NCI-H748 treated with DMSO at 0.1 percent for 48 hours (cell line): ENCODE data around the gene AIFM2.
"Not testable (repeated sequence)": the region's sequence is repeated elsewhere in the genome, so short reads cannot be mapped to it uniquely, and the experiment has no call there.

ENCODE experiments used
- DNase-seq: peaks from one replicate; lab custom pipeline; 2025; lab: John Stamatoyannopoulos, UW

Gene AIFM2

DNA sequence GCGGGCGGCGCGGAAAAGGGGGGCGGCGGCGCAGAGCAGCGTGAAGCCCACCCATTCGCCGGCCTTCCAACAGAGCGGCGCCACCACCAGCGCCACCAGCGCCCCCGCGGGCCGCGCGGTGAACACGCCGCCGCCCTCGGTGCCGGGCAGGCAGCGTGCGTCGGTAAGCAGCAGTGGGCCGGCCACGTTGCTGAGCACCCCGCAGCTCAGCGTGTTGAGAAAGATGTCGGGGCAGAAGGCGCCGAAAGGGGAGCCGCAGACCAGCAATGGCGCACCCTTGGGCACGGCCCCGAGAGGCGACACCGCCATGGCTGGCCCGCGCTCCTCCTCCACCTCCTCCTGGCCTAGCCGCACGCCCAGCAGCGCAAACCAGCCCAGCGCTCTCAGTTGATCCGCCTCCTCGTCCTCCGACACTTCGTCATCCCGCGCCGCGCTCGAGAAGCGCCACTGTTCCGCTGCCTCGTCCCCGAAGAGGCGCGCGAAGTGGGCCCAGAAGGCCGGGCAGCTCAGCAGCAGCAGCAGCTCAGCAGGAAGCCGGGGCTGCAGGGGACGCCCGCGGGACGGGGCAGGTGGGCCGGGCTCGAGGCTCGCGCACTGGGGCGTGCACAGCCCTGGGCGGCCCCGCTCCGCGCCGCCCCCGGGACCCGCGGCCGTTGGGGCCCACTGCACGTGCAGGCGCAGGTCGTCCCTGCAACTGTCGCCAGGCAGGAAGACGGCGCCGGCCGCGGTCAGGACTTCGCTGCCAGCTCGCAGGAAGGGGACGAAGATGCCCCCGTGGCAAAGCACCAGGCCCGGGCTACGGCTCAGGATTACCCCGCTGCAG lies 13.3 kb upstream of the AIFM2 start:
- peak; percentile 5 for DNase-seq

DNA sequence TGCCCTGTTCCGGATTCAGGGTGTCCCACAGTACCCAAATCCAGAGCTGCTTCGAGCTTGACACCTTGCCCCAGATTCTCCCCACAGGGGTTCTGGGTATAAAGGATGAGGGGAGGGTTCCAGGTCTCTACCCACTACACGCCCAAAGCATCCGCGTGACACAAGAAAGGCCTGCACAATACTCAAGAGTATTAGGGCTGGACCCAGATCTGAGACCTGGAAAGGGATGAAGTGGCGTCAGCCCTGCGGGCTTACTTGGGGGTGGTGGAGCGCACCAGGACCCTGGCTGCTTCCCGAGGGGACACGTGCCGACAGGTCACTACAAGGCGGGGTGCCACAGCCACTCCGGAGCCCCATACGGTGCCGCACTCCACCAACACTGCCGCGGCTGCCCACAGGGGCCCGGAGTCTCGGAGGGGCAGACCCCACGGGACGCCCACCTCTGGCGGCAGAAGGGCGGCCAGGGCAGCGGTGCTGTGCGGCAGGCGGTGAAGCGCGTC lies 12.6 kb upstream of the AIFM2 start:
- no peak for DNase-seq

DNA sequence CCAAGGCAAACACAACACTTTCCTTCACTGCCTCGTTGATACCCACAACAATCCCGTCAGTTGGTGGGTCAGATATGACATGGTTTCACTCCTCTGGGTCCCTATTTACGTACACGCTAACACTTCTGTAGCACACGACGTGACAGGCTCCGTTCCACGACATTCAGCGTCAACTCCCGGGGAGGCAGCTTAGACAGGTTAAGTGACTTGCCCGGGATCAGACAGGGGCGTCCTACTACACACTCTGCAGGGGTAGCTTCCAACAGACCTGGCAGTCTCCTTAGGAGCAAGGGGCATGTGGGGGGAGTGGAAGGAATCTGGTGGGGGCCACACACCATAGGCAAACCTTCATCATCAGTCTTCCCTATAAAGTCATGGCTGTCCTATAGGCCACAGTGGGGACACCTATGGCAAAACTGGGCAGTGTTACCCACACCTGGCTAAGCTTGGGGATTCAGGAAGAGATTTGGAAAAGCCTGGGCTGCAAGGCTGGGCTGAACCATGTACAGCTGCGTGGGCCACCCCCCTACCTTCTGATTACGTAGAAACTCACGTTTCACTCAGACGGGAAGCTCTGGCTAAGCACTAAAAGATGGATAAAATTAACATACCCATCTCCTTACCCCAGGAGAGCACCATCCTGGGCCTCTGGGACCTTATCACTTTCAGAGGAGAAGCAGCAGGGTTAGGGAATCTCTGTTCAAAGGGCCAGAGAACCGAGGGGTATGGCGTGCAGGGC lies 11.9 kb upstream of the AIFM2 start:
- DNase-seq = no peak

DNA sequence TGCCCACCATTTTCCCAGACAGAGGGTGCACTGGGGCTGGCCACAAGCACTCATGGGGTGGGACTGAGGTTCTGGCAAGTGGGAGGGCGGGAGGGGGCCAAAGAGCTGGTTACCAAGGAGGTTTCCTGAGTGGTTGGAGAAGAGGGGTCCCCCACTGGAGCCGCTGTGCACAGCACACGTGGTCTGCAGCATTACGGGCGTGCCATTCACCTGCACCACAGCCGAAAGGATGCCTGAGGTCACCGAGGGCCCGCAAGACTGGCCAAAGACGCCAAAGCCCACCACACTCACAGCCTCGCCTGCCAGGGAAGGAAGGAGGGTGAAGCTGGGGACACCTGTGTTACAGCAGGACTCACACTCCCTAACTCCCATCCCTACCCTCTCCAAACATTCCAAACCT lies 9.9 kb upstream of the AIFM2 start:
- DNase-seq = no peak

DNA sequence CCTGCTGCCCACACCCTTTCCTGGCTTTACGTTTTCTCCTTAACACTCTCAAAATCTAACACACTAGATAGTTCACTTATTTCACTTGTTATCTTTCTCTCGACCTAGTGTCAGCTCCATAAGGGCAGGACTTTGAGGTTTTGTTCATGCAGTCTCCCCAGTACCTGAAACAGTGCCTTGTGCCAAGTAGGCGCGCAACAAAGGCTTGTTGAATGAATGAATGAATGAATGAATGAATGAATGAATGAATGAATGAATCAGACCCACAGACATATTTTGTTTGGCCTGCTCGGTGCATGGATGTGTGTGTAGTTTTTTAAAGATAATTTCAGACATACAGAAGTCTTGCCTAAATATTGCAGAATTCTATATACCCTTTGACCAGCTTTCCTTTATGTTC lies 7.7 kb upstream of the AIFM2 start:
- DNase-seq = no peak

DNA sequence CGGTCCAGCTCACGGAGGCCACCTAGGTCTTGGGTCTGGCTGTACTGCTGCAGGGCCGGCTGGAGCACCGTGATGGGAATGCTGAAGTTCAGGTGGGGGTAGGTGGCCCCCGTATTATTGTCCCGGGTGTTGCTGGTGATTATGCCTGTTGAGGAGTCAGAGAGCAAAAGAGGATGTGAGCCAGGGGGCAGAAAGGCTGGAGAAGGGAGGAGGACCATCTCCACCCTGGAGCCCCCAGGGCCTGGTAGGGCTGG lies 7.3 kb upstream of the AIFM2 start:
- DNase-seq = no peak

DNA sequence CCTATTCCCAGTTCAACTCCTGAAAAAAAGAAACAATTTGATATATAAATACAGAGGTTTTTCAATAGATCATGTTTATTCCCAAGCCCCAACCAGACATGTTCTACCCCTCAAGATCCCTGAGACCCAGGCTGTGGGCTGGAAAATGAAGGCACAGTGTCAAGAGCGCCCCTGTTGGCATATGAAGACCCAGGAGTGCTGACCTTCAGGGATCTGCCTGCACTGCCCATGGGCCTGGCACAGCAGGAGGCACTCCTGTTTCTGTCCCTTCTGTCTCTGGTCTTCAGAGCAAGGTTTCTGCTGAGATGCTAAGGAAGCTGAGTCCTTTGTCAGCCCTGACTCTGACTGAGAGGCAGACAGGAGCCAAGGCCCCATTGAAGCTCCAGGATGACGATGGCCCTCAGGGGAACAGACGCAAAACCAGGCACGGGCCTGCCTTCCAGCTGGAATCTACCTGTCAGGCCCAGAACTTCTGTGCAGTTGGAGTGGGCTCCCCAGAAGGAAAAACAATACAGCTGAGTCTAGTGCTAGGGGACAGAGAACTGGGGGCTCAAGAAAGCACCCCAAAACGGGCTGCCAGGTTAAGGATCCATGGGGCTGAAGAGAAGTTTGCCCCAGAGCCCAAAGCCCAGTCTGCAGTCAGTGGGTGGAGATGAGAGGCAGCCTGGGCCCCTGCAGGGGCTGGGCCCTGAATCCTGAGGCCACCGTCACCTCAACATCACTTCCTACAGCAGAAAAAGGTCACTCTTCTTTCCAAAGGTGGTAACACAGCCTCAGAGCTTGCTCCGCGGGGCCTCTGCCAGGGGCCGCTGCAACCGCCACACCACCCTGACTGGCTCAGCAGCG lies 6.7 kb upstream of the AIFM2 start:
- DNase-seq = no peak

DNA sequence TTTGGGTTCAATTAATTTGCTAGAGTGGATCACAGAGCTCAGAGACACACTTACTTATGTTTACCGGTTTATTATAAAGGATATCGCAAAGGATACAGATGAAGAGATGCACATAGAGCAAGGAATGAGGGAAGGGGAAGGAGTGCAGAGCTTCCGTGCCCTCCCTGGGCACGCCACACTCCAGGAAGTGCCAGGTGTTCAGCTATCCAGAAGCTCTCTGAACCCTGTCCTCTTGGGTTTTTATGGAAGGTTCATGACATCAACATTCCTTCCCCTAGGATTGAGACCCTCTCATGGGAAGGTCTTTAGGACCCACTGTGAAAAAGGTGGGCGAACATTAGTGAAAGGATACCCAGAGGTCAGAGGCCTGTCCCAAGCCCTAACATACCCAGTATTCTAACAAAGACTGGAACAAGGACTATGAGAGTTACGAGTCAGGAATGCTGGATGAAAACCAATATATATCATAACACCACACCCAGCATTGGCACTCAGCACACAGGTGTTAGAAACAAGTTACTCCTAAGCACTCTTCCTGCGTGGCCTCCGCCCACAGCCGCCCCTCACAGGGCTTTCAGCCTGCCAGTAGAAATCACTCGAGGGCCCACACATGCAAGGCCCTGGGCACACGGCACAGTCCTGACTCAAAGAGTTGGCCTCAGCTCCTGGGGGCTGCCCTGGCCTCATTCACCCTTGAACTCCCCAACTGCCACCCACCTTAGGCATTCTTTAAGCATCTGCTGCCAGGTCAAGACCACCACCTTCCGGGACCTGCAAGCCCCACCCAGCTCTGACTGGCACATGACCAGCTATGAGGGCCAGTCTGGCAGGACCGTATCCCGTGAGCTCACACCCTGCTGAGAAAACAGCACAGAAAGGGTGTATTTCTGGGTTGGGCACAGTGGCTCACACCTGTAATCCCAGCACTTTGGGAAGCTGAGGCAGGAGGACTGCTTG lies 5.6 kb upstream of the AIFM2 start:
- no peak for DNase-seq

DNA sequence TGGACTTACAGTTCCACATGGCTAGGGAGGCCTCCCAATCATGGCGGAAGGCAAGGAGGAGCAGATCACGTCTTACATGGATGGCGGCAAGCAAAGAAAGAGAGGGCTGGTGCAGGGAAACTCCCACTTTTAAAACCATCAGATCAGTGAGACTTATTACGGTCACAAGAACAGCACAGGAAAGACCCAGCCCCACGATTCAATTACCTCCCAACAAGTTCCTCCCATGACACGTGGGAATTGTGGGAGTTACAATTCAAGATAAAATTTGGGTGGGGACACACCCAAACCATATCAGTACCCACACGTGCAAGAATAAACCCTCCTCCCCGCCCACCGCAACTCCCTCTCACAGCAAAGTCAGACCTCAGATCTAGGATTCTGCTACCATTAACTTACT lies 4.5 kb upstream of the AIFM2 start:
- DNase-seq = no peak

DNA sequence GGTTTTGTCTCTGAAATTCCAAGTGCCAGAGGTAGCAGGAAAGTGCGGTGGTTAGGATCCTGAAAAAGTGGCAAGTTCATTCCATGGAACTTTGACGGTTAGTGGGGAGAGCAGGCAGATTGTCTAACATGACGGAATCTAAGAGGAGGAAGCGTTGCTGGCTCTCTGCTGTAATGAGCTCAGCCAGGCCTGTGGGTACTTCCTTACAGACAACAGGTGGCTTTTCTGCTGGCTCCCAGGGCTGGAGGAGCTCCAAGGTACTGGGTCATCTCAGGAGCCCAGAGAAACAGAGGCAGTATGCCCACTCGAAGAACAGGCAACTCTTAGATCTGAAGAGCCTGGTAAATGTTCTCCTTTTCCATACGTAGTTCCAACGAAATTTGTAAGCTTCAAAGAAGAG lies 3.1 kb upstream of the AIFM2 start:
- no peak for DNase-seq

DNA sequence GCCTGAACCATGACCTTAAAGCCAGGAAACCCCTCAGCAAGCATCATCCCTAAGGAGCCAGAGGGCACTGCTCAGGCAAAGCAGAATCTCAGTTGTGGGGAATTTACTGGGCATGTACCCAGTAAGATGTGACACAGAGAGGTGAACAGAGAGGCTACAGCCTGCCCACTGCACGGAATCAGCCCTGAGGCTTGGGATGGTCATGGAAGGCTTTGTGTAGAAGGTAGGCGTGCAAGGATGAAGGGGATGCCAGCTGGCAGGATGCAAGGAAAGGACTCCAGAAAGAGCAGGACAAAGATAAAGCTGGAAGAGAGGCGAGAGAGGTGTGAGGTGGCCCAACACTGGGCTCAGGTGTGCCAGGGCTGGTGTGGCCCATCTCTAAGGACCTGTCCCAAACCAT lies 2.4 kb upstream of the AIFM2 start:
- DNase-seq = no peak

DNA sequence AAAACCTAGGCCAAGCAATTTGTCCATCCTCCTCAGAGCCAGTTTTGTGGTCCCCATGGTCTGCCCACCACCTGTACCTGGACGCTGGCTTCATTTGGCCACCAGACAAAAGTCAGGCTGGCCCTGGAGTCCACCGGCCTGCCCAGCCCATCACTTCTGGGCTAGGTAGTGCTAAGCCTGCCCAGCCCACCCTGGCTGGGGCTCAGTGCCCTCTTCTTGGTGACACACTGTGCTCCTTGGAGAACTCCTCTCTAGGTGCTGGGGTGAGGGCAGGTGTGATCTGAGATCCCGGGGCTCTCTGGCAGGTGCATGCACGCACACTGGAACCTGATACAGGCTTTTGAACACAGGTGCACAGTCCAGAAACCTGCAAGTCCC lies 1.1 kb downstream of the AIFM2 start:
- no peak for DNase-seq

DNA sequence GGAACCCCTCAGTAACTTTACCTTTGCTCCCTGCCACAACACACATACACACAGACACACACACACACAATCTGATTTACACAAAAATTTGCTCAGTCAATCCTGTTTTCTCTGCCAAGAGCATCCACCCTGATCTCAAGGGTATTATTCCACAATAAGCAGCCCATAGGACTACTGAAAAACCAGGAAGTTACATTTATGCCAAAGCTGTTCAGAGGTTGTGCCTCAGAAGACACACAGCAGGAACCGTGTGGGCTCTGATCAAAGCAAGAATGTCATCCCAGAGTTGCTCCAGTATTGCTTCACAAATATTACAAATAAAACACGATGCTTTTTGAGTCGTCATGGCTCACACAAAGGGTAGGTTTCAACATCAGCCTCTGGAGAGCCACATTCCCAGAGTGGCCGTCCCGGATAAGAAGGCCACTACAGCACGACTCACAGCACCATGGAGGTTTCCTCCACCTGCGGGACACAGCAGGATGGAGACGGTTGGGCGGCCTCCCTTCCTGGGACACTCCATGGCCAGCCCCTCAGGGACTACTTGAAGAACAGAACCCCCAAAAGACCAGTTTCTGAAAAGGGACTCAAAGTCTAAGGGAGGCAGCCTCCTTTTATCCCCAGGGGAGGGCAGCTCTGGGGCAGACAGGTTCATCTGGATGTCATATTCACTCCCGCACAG lies 1.6 kb downstream of the AIFM2 start:
- DNase-seq = no peak

DNA sequence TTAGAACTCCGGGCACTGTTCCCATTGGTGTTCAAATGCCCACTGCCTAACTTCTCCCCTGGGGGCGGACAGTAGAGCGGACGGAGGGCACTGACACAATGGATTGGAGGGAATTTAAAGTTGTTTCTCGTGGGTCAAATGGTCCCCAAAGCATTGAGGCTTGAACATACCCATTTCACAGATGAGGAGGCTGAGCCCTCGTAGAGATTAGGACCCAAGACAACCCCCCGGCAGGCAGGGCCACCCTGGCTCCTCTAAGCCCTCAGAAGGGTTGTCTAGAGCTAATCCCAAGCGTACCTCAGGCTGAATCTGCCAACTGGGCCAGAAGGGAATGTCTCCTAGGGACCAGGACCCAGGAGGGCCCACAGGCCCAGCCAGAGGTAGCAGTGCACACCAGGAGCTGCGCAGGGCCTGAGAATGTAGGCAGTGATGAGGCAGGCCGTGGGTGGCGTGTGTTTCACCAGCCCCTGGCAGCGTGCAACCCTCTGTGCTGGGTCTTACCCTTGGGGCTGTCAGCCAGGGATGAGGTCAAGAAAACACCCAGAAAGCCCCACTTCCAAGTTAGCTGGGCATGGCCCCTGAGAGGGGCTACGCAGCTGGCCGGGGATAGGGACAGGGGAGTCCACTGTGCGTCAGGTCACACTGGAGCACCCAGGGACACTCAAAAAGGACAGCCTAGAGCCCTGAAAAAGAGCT lies 5.8 kb downstream of the AIFM2 start:
- no peak for DNase-seq

DNA sequence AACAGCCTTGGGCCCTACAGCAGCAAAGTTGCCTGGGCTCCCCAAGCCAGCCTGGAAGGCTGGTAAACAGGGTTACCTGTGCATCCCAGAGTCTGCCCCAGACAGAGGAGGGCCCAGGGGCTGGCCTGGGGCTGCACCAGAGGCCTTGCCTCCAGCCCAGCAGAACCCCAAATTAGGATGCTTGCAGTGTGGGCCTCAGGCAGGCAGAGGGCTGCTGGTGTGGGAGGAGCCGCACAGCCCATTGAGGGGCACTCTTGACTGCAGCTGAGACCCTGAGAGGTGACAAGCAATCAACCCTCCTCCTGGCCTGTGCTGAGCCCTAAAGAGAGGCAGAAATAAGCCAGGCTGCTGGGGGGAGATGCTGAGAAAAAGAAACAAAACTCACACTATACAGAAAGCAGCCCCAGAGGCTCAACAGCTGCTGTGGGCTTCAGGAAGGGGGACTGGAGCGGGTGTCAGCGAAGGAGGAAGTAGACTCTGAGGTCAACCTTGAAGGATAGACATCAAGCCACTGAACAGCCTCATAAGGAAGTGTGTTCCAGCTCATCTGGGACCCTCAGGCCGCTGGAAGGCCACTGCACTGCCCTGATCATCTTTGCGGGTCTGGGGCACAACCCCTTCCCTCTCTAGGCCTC lies 6.6 kb downstream of the AIFM2 start:
- DNase-seq = no peak

DNA sequence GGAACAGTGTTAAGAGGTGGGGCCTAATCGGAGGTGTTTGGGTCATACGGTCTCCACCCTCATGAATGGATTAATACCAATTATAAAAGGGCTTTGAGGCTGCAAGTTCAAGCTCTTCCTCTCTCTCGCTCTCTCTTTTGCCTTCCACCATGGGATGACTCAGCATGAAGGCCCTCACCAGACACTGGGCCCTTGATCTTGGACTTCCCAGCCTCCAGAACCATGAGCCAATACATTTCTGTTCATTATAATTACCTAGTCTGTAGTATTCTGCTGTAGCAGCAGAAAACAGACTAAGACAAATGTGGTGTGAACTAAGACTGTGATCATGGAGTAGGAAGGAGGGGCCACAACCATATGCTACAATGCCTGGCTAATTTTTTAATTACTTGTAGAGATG lies 7.7 kb downstream of the AIFM2 start:
- no peak for DNase-seq

DNA sequence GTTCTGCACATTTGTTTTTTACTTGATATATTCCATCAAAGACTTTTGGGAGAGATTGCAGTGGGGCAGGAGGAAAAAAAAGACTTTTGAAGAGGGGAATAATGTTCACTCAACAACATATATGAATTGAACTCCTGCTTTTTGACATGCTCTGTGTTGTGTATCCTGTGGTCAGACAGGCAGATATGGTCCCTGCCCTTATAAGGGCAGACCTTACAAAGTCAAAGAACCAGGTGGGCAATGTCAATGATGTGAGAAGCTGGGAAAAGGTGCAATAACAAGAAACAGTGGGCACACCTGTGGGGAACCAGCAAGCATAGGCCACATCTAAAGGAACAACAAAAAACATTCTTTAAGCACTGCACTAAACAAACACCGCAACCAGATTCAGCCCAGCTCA lies 8.2 kb downstream of the AIFM2 start:
- no peak for DNase-seq

DNA sequence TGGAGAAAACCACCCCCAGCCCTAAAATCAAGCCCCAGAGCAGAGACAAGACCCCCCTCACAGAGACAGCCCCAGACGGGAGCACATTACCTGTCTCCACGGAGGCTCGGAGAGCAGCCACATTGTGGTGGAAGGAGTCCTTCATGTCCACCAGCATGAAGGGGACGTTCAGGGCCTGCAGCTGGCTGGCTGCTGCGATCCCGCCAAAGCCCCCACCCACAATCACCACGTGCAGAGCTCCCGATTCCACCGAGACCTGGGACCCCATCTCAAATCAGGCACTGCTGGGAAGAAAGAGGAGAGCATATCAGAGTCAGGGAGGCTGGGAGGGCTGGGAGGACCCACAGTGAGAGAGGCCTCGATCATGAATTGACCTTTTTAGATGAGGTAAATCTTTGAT lies 8.8 kb downstream of the AIFM2 start:
- no peak for DNase-seq

DNA sequence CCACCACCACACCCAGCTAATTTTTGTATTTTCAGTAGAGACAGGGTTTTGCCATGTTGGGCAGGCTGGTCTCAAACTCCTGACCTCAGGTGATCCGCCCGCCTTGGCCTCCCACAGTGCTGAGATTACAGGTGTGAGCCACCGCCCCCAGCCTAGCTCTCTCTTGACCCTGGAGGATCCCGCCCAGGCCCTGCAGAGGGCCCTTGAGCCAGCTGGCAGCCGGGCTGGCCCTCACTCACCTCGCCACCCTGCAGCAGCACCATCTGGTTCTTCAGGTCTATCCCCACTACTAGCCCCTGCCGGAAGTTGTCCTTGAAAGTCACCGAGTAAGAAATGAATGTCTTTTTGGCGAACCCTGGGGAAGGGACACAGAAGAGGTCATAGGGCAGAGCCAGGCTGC lies 9.5 kb downstream of the AIFM2 start:
- not testable (repeated sequence) for DNase-seq

DNA sequence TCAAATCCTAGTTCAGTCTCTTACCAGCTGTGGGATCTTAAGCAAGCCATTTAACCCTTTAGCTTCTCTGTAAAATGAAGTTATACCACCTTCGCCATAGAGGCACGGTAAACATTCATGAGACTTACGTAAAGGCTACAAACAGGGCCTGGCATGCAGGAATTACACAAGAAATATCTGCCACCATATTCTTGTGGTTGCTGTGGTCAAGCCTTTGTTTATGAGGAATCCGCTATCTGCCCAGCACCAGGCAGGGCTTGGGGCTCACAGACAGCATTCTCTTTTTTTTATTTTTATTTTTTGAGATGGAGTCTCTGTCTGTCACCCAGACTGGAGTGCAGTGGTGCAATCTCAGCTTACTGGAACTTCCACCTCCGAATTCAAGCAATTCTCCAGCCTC lies 9.9 kb downstream of the AIFM2 start:
- DNase-seq = no peak
